Skeletal muscle tissue (tissue), 4 donors: ENCODE data around the gene HHIPL1. TPM values are rescaled to one million over a fixed set of nuclear protein-coding genes. Genes with fewer than 3 reads are reported as not detected.

Source experiments
- H3K27ac ChIP-seq: one replicate; pipeline ENCODE4 v1.7.0; 2013; ENCODE audit warnings: mild to moderate bottlenecking, low read depth, low read length, inconsistent platforms
- H3K27me3 ChIP-seq, 3 donors: one replicate each; pipeline ENCODE4 v1.7.0; 2013; ENCODE audit warnings: low read length in 3 of 3; ENCODE audit not compliant: control insufficient read depth in 3 of 3, insufficient read depth in 3 of 3
- H3K36me3 ChIP-seq, 3 donors: one replicate each; pipeline ENCODE4 v1.7.0; 2013; ENCODE audit warnings: low read length in 3 of 3; ENCODE audit not compliant: control insufficient read depth in 3 of 3, insufficient read depth in 3 of 3
- H3K4me1 ChIP-seq, 3 donors: one replicate each; pipeline ENCODE4 v1.7.0; 2013; ENCODE audit warnings: low read length in 3 of 3, mild to moderate bottlenecking in 3 of 3; ENCODE audit not compliant: control insufficient read depth in 3 of 3, insufficient read depth in 3 of 3
- H3K4me3 ChIP-seq, 3 donors: one replicate each; pipeline ENCODE4 v1.7.0; 2013; ENCODE audit warnings: low read length in 3 of 3
- H3K9ac ChIP-seq, 3 donors: one replicate each; pipeline ENCODE4 v1.7.0; 2013; ENCODE audit warnings: low read length in 3 of 3, mild to moderate bottlenecking in 3 of 3, moderate library complexity in 2 of 3, low read depth in 1 of 3
- H3K9me3 ChIP-seq, 3 donors: one replicate each; pipeline ENCODE4 v1.7.0; 2013; ENCODE audit warnings: low read length in 3 of 3; ENCODE audit not compliant: control insufficient read depth in 3 of 3
- total RNA-seq: library from RNA; depleted of rRNA; stranded (reverse); fragments of >200 nt; gene quantifications from one replicate; pipeline ENCODE4 v1.2.3, GENCODE V29; 2014
- donor health status: Osteomylitis.

HHIPL1 gene
- total RNA-seq, 1 donor from 2014 or later: 2.6 TPM

DNA sequence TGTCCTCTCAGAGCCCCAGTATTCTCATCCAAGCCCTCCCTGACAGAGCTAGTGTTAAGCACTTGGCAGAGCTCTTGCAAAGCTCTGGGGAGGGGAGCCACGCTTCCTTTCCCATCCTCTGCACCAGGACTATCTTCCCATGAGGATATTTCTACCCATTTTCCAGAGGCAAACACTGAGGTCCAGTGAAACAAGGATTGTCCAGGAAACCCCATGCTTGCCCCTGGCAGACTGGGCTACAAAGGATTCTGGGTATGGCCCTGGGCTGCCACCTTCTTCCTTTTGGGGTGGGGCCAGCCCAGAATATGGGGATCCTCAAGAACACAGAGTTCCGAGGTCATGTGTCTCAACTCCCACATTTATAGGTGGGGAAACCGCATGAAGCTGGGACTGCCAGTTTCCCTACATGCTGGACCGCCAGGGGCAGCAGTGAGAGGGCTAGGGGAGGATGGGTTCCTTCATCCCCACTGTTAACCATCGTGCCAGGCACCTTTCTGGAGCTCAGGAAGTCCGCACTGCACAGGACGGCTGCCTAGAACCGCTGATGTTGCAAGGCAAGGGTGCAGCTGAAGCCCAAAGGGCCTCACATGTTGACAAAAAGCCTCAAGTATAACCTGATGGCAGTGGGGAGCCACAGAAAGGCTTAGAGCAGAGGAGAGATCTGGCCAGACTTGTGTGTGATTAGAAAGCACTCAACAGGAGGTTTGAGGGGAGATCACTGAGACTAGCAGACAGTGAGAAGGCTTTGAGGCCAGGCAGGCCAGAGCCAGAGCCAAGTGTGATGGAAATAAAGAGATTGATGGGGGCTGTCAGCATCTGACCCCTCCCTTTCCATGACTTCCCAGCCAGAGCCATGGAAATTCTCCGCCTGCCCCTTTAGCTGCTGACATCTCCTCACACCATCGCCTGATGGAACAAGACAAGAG is 35.4 kb upstream of the HHIPL1 start:
- no peaks in the 10 kb centered on the region for H3K9me3 ChIP-seq
- H3K9ac ChIP-seq: no peak overlapping the region
- no peak overlapping the region for H3K27ac ChIP-seq
- H3K4me3 ChIP-seq: no peak overlapping the region
- H3K27me3 ChIP-seq: peaks cover 4 to 8% (median 6%) of the 10 kb centered on the region in 3 donors
- H3K4me1 ChIP-seq: peaks cover 5 to 11% (median 10%) of the 10 kb centered on the region in 3 donors
- no peaks in the 10 kb centered on the region for H3K36me3 ChIP-seq

DNA sequence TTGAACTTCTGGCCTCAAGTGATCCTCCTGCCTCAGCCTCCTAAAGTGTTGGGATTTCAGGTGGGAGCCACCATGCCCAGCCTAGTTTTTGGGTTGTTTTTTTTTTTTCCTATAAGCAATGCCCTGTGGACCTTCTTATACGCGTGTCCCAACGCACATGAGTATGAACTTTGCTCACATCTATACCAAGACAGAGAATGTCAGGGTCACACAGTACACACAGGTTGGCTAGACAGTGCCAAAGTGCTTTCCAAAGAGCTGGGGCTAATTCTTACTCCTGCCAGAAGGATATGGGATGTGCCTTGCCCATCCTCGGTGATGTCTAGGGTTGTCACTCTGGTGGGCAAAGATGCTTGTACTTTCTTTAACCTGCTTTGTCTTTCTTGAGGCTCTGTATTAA is 33.3 kb upstream of the HHIPL1 start:
- Histone ChIP-seq H3K9me3 (no peaks in the 10 kb centered on the region), H3K4me1 (peaks cover 2 to 7% (median 4%) of the 10 kb centered on the region in 3 donors), H3K36me3 (no peaks in the 10 kb centered on the region), H3K9ac (no peak overlapping the region), H3K27me3 (peaks cover 5 to 15% (median 14%) of the 10 kb centered on the region in 3 donors), H3K4me3 (no peak overlapping the region), H3K27ac (no peak overlapping the region)

- H3K27me3 ChIP-seq: peaks cover 5 to 15% (median 14%) of the 10 kb centered on the region in 3 donors
- no peaks in the 10 kb centered on the region for H3K9me3 ChIP-seq
- H3K36me3 ChIP-seq: no peaks in the 10 kb centered on the region
- no peak overlapping the region for H3K9ac ChIP-seq
- no peak overlapping the region for H3K4me3 ChIP-seq
- H3K4me1 ChIP-seq: peaks cover 2 to 7% (median 4%) of the 10 kb centered on the region in 3 donors
- H3K27ac ChIP-seq: no peak overlapping the region
These were observed 32.7 kb upstream of the HHIPL1 start for GRCh38 chr14:99612071-99612737.

- Histone ChIP-seq H3K4me1 (peaks cover 2 to 7% (median 4%) of the 10 kb centered on the region in 3 donors), H3K9me3 (no peaks in the 10 kb centered on the region), H3K27ac (no peak overlapping the region), H3K36me3 (no peaks in the 10 kb centered on the region), H3K27me3 (peaks cover 5 to 18% (median 15%) of the 10 kb centered on the region in 3 donors), H3K4me3 (no peak overlapping the region), H3K9ac (no peak overlapping the region)
These were observed 32.1 kb upstream of the HHIPL1 start for GRCh38 chr14:99612738-99613330.

GRCh38 chr14:99615497-99616157 is 29.3 kb upstream of the HHIPL1 start:
- H3K9ac ChIP-seq: no peak overlapping the region
- peaks cover 2 to 13% (median 4%) of the 10 kb centered on the region in 3 donors for H3K4me1 ChIP-seq
- peaks cover 5 to 23% (median 18%) of the 10 kb centered on the region in 3 donors for H3K27me3 ChIP-seq
- H3K4me3 ChIP-seq: no peak overlapping the region
- no peaks in the 10 kb centered on the region for H3K36me3 ChIP-seq
- no peaks in the 10 kb centered on the region for H3K9me3 ChIP-seq
- H3K27ac ChIP-seq: no peak overlapping the region

DNA sequence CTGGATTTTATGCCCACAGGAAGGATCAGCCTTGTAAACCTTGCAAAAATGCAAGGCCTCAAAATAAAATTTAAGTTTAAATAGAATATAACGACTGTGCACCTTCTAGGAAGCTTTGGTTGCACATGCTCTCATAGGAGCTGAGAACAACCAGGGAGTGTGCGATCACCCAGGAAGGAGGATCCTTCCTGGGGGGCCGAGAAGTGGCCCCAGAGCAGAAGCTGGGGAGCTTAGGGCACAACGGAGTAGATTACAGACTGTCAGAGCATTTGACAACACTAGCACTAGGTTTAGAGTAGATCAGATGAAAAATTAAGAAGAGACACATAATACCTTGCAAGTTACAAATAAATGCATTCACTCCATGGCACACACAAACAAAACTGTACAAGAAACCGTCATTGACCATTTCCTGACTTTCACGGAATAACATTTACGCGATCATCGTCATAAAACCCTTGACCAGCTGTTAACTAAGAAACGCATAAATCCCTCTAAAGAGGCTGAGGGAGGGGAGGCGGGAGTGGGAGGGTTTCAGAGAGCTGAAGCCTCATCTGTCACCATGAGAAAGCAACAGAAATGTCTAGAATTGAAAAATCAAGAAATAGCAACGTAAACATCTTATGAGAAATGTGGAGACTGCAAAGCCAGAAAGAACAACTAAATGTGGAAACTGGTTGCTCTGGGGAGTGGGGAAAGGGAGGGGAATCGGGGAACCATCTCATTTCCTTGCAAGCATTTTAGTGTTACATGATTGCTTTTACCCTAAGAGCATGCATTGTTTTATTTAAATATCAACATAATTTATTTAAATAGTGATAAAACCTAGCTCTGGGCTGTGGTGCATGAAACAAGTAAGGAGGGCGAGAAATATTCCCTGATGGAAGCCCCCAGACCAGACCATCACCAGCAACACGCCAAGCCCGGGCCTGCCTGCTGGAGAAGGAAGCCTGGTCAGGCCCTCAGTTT is 27.8 kb upstream of the HHIPL1 start:
- Histone ChIP-seq H3K9me3 (no peaks in the 10 kb centered on the region), H3K4me1 (peaks cover 2 to 13% (median 4%) of the 10 kb centered on the region in 3 donors), H3K27me3 (peaks cover 5 to 23% (median 18%) of the 10 kb centered on the region in 3 donors), H3K27ac (no peak overlapping the region), H3K9ac (no peak overlapping the region), H3K36me3 (no peaks in the 10 kb centered on the region), H3K4me3 (no peak overlapping the region)

DNA sequence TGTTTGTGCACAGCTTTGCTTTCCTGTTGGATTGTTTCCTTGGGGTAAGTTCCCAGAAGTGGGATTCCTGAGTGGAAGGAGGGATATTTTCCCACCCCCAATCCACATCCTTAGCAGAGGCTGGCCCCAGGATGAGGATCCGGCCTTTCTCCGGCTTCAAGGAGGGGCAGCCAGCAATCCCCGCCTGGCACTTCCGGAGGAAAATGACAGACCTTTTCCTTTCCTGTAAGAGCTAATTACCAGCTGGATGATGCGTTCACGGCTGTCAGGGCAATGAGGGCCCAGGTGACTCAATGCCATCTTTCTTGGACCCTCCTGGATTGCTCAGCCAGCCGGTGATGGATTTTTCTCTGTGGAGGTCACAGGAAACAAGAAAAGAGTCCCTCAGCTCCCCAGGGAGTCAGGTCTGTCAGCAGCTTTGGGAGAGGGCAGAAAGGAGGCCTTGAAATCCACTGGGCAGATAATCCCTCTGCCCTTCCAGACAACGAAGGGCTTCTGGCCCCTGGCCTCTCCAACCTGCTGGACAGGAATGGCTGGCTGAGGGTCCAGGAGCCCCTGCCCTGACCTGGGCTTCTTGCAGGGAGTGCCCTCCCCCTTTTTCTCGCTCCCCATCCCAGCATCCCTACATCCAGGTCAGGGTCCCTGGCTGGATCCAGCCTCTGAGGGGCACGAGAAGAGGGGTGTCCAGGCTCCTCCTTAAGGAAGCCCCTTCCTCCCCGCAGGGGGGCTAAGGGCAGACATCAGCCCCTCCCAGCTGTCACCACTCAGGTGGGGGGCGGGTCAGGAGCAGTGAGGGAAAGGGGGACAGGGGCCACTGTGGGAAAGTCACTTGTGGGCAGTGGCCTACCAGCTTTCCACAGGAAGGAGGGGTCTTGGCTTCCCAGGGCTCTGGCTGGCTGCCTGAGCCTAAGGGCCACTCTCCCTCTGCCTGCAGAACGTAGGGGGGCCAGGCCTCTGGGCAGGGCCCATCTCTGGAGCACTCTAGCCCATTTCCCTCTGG is 24.8 kb upstream of the HHIPL1 start:
- H3K27me3 ChIP-seq: peaks cover 0 to 35% (median 11%) of the 10 kb centered on the region in 3 donors
- H3K4me1 ChIP-seq: peaks cover 1 to 7% (median 2%) of the 10 kb centered on the region in 3 donors
- H3K9ac ChIP-seq: no peak overlapping the region
- H3K36me3 ChIP-seq: no peaks in the 10 kb centered on the region
- H3K27ac ChIP-seq: peak overlapping the region; percentile 64
- no peak overlapping the region for H3K4me3 ChIP-seq
- no peaks in the 10 kb centered on the region for H3K9me3 ChIP-seq

DNA sequence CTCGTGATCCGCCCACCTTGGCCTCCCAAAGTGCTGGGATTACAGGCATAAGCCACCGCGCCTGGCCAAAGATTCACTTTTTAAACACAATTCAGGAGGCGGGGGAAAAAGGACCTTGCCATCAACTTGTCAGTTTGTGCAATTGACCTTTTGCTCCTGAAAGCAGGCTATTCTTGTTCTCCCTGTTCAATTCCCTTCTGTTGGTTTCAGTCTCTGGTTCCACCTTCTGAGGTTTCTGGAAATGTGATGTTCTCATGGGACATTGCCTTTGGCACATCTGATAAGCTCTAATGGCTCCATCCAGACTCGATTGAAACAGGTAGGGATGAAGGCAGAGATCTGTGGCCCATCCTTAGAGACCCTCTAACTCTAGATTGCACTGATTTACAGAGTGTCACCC is 23.0 kb upstream of the HHIPL1 start:
- H3K27me3 ChIP-seq: peaks cover 0 to 36% (median 12%) of the 10 kb centered on the region in 3 donors
- no peak overlapping the region for H3K4me3 ChIP-seq

More for the DNA sequence above, 23.0 kb upstream of the HHIPL1 start:
- H3K27ac ChIP-seq: no peak overlapping the region
- peaks cover 0 to 7% (median 0%) of the 10 kb centered on the region in 3 donors for H3K4me1 ChIP-seq
- no peaks in the 10 kb centered on the region for H3K9me3 ChIP-seq
- no peaks in the 10 kb centered on the region for H3K36me3 ChIP-seq
- H3K9ac ChIP-seq: no peak overlapping the region
